SK-N-SH treated with all-trans-retinoic acid at 6 μM for 48 hours (cell line): ENCODE measurements around the gene STYK1.
"Not testable (repeated sequence)": the region's sequence is repeated elsewhere in the genome, so short reads cannot be mapped to it uniquely, and the experiment has no call there.

Experiments
- ARNTL ChIP-seq: fragments of 450-650 bp; formaldehyde crosslinking; IDR thresholded peaks from 2 replicates; pipeline ENCODE4 v1.5.0; 2020; ENCODE audit warnings: low read depth, mild to moderate bottlenecking, moderate library complexity, borderline replicate concordance
- BACH2 ChIP-seq: fragments of 250-450 bp; sonication (Bioruptor Pico); IDR thresholded peaks from 2 replicates; pipeline ENCODE4 v1.9.0; 2021; ENCODE audit warnings: mild to moderate bottlenecking, borderline replicate concordance
- CREB5 ChIP-seq: fragments of 250-450 bp; sonication (Bioruptor Pico); IDR thresholded peaks from 2 replicates; pipeline ENCODE4 v1.5.1; 2020; ENCODE audit warnings: low read depth, mild to moderate bottlenecking, moderate library complexity
- CSDC2 ChIP-seq: fragments of 250-450 bp; sonication (Bioruptor Pico); IDR thresholded peaks from 2 replicates; pipeline ENCODE4 v1.5.0; 2020; ENCODE audit warnings: mild to moderate bottlenecking, moderate library complexity
- ESRRG ChIP-seq: fragments of 250-450 bp; sonication (Bioruptor Pico); IDR thresholded peaks from 2 replicates; pipeline ENCODE4 v1.6.1; 2021; ENCODE audit warnings: mild to moderate bottlenecking
- ISL1 ChIP-seq: fragments of 250-450 bp; sonication (Bioruptor Pico); IDR thresholded peaks from 2 replicates; pipeline ENCODE4 v2.1.2; 2022; ENCODE audit warnings: mild to moderate bottlenecking, moderate library complexity
- PPARA ChIP-seq: fragments of 250-450 bp; sonication (Bioruptor Pico); IDR thresholded peaks from 2 replicates; pipeline ENCODE4 v1.5.0; 2020; ENCODE audit warnings: mild to moderate bottlenecking, borderline replicate concordance
- TOX ChIP-seq: fragments of 250-450 bp; sonication (Bioruptor Pico); IDR thresholded peaks from 2 replicates; pipeline ENCODE4 v1.8.0; 2021; ENCODE audit warnings: mild to moderate bottlenecking, moderate library complexity, borderline replicate concordance
- ZFP30 ChIP-seq: fragments of 450-650 bp; formaldehyde crosslinking; IDR thresholded peaks from 2 replicates; pipeline ENCODE4 v1.5.0; 2022; ENCODE audit warnings: mild to moderate bottlenecking, moderate library complexity
- ZNF8 ChIP-seq: fragments of 450-650 bp; formaldehyde crosslinking; IDR thresholded peaks from 2 replicates; pipeline ENCODE4 v1.5.0; 2020; ENCODE audit warnings: mild to moderate bottlenecking, moderate library complexity

GRCh38 chr12:10582133-10582532 lies 91.7 kb downstream of the STYK1 start:
- not testable (repeated sequence) for TF ChIP-seq ESRRG (CRISPR knock-in tag); BACH2 (CRISPR knock-in tag); CSDC2 (CRISPR knock-in tag); TOX (CRISPR knock-in tag); PPARA (CRISPR knock-in tag); ARNTL (CRISPR knock-in tag); ZFP30; ISL1 (CRISPR knock-in tag); ZNF8 (CRISPR knock-in tag); CREB5 (CRISPR knock-in tag)
